Stimulated activated CD4-positive, alpha-beta T cell treated with anti-CD3 and anti-CD28 coated beads, Interleukin-4, amount 100 ng/mL, for 24 hours (primary cell): ENCODE results near the gene MAPK10.
"Not testable (repeated sequence)": the region's sequence is repeated elsewhere in the genome, so short reads cannot be mapped to it uniquely, and the experiment has no call there.

Experiments
- DNase-seq: peaks from one replicate; pipeline ENCODE4 v3.0.0-alpha.2; 2020

MAPK10 gene

GRCh38 chr4:86031927-86032326 lies 327.9 kb downstream of the MAPK10 start:
- no peak for DNase-seq

DNA sequence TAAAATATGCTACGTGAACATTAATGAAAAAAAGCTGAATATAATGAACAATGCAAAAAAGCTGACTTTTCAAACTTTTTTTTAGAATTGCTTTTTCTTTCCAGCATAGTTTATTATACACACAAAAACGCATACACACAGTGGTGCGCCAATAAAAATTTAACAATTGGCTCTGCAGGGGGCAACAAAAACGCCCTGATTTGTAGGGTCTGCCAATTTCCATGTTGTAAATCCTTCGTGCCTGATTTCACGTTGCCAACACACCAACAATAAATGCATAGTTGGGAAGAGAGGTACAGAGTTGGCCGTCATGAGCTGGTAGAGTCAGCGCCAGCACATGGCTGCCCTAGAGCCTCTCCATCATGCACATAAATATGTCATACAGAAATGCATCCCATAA lies 333.1 kb downstream of the MAPK10 start:
- no peak for DNase-seq

DNA sequence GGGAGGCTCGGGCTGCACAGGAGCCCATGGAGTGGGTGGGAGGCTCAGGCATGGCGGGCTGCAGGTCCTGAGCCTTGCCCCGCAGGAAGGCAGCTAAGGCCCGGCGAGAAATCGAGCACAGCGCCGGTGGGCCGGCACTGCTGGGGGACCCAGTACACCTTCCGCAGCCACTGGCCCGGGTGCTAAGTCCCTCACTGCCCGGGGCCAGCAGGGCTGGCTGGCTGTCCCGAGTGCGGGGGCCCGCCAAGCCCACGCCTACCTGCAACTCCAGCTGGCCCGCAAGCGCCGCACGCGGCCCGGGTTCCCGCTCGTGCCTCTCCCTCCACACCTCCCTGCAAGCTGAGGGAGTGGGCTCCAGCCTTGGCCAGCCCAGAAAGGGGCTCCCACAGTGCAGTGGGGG lies 338.2 kb downstream of the MAPK10 start:
- not testable (repeated sequence) for DNase-seq

GRCh38 chr4:86019906-86020305 lies 339.9 kb downstream of the MAPK10 start:
- no peak for DNase-seq

GRCh38 chr4:86019362-86019761 lies 340.5 kb downstream of the MAPK10 start:
- no peak for DNase-seq

GRCh38 chr4:86015412-86016350 lies 344.2 kb downstream of the MAPK10 start:
- DNase-seq, result no peak

- no peak for DNase-seq
These were observed 345.3 kb downstream of the MAPK10 start for GRCh38 chr4:86014599-86014998.

- no peak for DNase-seq
These were observed 346.2 kb downstream of the MAPK10 start for GRCh38 chr4:86013621-86014020.

- no peak for DNase-seq
These were observed 348.7 kb downstream of the MAPK10 start for GRCh38 chr4:86011117-86011516.

- DNase-seq, result no peak
These were observed 352.8 kb downstream of the MAPK10 start for GRCh38 chr4:86007042-86007441.

DNA sequence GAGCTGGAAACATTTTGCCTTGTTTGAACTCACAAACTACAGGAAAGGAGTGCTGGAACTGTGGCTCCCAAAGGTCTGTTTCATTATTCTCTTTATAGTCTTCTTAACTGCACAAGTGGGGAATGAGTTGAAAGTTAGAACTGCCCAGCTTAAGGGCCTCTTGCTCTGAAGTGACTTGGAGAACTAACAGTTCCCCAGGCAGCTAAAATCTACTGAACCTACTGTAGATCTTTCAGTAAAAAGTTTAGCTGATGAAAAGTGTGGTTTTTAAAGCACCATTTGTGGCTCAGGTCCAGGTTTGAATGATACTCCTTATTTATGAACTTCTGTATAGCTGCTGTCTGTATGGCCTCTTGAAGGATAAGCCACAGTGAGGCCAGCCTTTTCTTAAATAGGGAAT lies 353.8 kb downstream of the MAPK10 start:
- DNase-seq, result no peak

DNA sequence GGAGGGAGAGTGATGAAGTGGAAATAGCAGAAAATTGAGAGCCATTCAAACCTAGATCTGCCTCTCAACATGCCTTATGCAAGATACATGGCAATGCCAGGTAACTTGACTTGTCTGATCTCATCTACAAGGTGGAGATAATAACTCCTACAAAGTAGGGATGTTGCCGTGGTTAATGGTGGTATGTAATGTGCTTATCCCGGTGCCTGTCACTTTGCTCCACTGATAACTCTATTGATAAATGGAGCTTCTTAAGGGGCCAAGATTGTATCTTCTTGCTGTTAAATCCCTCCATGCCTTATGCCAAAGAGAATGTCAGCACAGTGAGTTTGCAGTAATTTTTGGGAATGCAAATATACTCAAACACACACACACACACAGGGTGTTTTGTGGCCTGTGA lies 355.8 kb downstream of the MAPK10 start:
- no peak for DNase-seq

DNA sequence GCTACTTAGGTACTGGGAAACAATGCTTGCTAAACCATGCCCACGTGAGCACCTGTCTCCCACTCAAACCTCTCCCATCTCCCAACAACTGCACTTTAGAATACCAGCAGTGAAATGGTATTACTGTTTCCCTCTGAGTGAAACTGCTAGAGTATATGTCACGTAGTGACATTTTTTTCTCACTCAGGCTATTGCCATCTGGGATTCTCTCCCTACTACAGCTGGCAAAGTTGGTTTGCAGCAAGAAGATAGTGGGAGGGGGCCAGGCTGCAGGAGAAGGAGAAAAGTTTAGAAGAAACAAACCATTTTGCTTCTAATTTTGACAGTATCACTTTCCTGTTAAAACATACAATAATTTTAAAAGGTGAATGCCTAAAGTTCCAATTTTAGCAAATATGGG lies 358.3 kb downstream of the MAPK10 start:
- DNase-seq, result no peak

- no peak for DNase-seq
These were observed 364.5 kb downstream of the MAPK10 start for GRCh38 chr4:85995361-85995760.

DNA sequence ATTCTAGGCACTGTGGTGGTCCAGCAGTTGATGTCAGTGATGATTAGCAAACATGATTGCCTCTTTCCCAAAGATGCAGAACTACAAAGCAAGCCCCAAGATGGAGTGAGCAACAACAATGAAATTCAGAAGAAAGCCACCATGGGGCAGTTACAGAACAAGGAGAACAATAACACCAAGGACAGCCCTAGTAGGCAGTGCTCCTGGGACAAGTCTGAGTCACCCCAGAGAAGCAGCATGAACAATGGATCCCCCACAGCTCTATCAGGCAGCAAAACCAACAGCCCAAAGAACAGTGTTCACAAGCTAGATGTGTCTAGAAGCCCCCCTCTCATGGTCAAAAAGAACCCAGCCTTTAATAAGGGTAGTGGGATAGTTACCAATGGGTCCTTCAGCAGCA lies 365.3 kb downstream of the MAPK10 start:
- DNase-seq, result no peak

DNA sequence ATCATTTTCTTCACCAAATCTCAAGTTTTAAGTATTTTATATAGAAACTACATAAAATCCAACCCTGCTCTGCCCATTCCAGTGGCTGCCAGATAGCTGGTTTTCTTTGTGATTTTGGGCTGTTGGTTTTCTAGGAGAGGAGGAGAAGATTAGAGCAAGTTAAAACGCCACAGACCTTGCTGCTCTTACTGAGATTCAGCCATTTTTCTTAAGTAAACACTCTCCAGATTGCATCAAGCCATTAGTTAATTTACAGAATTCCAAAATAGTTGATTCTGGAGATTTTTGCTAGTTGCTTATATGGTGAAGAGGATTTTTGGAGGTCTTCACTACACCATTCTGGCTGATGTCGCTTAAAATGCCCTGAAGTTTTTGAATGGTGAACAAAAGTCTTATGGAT lies 366.2 kb downstream of the MAPK10 start:
- DNase-seq, result no peak

- DNase-seq, result no peak
These were observed 373.6 kb downstream of the MAPK10 start for GRCh38 chr4:85986266-85986665.

- DNase-seq, result no peak
These were observed 380.6 kb downstream of the MAPK10 start for GRCh38 chr4:85979276-85979675.

DNA sequence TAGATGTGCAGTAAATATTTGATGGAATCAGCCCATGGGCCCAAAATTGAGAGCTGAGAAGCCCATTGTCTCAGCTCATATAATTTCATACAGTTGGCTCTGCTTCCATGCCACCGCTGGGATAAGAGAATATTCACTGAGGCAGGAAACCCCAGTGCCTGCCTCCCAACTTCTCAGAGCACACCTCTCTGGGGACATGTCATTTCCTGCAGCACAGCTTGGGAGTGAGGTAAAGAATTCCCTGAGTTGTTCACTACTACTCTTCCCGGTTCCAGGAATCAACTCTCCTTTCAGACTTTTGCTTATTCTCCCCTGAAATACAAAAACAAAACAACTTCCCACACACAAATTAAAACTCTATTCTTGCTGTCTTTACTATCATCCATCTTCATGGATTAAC lies 389.3 kb downstream of the MAPK10 start:
- DNase-seq, result no peak

DNA sequence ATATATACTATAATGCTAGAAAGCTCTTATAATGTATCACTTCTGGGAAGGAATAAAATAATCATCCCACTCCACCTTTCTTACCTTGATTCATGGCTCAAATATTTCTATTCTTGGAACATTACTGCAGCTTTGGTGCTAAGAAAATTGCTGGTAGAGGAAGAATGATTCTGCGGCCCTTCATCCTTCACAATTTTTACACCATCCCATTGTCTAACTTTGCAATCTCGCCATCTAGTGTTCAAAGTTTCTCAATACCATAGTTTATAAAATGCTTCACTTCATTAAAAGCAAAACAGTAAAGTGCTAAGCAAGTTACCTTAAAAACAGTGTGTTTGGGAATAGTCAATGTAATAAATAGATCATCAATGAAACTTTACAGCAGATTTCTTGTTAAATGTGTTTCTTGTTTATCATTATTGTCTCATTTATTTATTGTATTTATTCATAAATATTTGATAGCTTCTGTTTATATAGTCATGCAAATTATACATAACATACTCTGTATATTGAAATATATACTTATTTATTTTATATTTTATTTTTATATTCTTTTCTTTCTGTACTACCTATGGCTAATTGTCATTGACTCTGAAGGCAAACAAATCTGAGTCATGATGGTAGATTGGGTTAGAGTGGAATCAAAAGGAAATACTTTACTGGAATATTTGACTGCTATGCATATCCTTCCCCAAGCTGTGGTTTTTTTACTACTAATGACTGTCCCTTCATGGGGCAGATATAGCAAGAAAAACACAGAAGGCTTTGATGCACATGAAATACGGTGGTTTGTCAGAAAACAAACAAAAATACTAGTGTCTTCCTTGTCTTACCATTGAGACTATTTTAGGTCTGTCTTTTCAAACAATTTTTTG lies 390.7 kb downstream of the MAPK10 start:
- no peak for DNase-seq

GRCh38 chr4:85967872-85968271 lies 392.0 kb downstream of the MAPK10 start:
- DNase-seq, result no peak

GRCh38 chr4:85966373-85966772 lies 393.5 kb downstream of the MAPK10 start:
- no peak for DNase-seq

GRCh38 chr4:85965529-85965928 lies 394.3 kb downstream of the MAPK10 start:
- no peak for DNase-seq

GRCh38 chr4:85965017-85965416 lies 394.8 kb downstream of the MAPK10 start:
- not testable (repeated sequence) for DNase-seq
